ENCODE measurements around the gene CA10.

The CA10 gene

DNA sequence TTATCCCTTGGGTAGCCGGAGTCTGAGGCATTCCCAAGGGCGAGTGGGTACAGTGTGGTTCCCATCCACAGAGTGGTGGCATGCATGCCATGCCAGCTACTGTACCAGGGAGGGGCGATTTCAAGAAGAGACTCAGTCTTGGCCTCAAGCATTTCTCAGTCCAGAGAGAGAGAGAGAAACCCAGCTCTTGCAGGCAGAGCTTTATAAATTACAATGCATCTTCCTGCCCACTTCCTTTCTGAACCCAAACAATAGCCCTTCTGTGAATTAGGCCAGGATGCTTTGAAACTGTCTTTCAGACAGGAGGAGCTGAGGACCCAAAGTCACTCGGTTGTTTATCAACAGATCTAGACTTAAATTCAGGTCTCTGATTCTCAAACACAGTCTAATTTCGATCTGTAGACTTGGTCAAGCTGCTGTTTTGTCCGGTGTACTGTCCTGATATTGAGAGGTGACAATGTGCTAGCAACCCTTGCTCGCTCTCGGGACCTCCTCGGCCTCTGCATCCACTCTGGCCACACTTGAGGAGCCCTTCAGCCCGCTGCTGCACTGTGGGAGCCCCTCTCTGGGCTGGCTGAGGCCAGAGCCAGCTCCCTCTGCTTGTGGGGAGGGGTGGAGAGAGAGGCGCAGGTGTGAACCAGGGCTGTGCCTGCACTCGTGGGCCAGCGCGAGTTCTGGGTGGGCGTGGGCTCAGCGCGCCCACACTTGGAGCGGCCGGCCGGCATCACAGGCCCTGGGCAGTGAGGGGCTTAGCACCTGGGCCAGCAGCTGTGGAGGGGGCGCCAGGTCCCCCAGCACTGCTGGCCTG lies 490.2 kb downstream of the CA10 start:
- no peak for DNase-seq

GRCh38 chr17:51667706-51668083 lies 490.8 kb downstream of the CA10 start:
- no peak for DNase-seq

DNA sequence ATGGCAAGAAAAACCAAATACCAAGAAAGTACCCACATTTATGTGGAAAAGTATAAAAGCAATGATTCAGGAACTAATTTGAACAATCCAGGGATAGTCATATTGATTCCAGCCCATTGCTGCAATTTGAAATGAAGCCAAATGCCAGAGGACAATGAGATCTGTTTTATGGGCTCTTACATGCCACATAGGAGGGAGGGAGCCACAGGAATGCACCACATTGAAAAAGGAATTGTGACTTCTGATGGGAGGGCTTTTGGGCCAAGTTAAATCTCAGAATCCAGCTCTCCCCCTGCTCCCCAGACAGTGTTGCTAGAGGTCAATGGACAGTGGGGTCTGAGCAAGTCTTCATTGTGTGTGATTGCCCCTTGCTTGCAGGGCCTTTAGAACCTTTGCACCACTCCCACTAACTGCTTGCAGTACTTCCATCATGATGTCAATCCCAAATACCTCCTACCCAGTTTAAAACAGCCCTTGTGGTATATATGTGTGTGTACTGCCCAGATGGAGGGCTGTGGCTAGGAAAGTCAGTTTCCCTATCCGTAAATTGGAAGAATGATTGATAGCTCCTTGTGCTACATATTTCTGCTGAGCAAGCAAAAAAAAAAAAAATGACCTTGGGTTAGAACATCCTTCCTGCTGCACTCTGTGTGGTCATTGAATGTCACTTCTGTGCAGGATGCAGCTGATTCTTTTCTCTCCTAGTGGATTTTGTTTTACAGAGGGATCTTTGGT lies 491.4 kb downstream of the CA10 start:
- DNase-seq = no peak

DNA sequence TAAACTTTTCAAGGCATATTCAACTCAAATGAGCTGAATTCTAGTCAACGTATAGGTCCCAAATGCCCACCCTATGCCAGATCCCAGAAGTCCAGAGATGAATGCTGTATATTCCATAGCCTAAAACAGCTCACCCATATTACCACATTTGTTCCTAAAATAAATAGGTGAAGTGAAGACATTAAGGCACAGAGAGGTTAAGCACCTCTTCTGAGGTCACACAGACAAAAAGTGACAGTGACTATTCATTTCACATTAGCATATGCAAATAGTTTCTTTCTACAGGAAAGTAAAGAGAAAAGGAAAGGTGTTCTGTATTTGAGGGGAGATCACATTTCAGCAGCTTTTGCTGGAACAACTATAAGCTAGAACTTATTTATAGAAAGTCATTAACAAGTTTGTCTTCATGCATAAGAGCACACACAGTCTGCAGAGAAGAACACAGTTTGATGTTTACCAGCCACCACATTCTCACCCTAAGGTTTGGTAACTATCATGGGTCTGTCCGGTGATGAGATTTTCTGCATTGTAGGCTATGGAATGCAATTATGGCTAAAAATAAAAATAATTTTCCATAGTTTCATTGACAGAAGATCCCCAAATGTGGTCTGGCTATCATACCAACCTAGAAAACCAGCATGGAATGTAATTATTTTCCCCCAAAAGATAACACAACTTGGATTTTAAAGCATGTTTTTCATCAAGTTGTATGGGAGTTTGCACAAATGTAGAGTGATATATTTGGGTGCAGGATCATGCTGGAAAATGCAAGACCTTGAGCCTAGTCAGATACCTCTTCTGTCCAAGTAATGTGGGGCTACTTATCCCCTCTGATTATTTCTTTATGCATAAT lies 496.1 kb downstream of the CA10 start:
- no peak for DNase-seq

- no peak for DNase-seq
Observed at GRCh38 chr17:51661403-51661802, 497.1 kb downstream of the CA10 start.

GRCh38 chr17:51660266-51660665 lies 498.2 kb downstream of the CA10 start:
- no peak for DNase-seq

DNA sequence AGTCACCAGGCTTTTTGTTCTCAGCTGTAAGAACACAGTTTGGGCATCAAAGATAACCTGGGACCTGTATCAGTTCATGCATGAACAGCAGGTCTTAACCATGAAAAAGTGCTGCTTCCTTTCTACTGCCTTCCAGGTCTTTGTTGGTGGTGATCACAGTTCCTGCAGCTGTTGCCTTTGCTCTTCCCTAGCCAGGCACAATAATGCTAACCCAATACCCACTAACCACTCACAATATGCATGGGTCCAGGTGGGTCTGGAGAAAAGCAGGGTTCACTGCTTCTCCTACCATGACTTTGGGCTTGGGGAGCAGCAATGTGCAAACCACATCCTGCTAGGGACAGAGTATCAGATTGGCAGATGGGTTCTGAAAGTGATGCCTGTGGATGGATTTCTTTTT lies 501.3 kb downstream of the CA10 start:
- DNase-seq = no peak

DNA sequence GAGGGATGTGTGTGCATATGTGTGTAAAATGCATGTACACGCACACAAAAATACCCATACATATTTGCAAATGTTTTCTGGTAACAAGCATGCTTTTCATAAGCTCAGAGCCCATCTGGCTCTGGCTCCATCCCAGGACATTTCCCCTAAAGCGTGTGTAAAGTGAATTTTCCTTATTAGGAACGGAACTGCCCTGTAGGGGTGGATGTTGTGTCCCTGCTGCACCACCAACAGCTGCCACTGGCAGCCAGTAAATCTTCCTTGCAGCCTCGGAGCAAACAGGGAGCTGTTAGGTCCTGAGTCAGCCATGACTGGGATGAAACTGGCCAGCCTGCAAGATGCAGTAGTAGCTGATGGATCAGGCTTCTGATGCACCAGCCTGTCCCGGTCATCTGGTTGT lies 504.6 kb downstream of the CA10 start:
- no peak for DNase-seq

DNA sequence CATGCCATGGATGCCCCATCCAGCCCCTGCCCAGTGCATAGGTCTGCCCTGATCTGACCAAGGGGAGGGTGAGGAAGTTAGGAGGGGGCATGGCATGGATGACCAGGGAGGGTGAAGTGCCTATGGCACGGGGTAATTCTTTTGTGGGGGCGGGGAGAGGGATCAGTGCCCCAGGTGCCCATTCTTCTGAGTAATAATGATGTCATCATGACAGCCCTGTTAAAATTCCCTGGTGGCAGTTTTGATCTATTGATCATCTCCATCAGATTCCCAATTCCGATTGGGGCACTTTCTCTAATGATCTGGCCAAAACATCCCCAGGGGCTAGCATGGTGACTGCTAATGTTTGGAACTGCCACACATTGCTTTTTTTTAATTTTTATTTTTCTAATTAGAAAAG lies 506.0 kb downstream of the CA10 start:
- no peak for DNase-seq

DNA sequence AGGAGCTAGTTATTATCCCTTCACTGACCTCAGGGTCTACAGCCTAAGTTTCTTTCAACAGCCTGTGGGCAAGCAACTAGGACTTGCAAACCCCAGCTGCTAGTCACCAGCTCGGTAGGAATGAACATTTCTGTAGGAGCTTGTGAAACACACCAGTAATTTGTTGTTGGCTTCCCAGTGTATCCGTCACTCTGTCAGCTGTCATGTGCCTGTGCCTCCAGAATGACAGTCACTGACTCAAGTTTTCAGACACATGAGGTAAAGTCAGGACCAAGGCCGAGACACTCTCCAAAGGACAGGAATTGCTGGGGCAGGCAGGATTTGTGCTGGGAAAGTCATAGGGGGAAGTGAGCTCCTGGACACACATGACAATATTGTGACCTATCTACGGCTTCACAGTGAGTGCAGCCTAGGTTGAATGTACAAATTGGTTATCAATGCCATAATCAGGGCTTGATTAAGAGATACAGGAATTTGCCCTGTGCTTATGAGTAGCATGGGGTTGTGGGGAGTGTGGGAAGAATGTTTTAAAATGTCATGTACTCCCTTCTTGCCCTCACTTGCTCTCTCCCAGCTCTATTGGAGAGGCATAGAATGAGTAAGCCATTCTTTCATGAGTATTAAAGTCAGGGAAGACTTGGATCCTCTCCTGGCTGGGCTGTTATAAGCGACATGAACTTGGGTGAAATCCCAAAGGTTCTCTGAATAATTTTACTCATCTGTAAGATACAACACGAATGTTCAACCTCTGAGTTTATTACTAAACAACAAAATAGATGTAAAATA lies 506.8 kb downstream of the CA10 start:
- no peak for DNase-seq

GRCh38 chr17:51650772-51651171 lies 507.7 kb downstream of the CA10 start:
- DNase-seq = no peak

DNA sequence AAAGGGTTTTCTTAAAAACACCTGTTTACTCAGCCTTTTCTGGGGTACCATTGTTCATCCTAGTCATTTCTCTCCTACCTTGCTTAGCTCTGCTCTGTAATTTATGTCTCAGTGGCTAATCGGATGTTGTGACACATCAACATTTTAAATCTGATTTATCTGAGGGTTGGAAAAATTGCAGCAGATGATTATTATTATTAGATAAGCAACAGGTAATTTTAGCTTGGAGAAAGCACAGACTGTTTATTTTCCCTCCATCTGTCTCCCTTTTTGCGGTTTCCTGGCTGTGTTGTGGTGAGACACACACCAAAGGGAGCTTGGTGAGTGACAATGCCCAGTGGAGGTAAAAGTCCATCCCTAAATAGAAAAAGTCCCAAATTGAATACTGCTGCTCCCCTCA lies 508.3 kb downstream of the CA10 start:
- no peak for DNase-seq

DNA sequence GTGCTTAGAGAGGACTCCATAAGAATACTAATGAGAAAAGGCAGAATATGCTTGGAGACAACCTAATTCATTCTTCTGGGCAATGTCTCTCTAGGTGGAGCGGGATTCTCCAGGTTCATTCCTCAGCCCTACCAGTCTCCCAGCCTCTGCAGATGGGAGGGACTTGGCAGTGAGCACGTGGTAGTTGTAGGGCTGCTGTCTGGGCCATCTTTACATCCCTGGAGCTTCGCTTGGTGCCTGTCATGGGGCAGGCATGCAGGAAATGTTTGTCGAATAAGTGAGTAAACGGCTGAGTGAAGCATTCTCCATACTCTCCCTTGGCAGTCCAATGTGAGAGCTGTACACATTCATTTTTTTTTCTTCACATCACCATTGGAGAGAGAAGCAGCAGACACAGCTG lies 510.7 kb downstream of the CA10 start:
- DNase-seq = peak; percentile 6

- DNase-seq = no peak
Observed at GRCh38 chr17:51647067-51647466, 511.4 kb downstream of the CA10 start.

GRCh38 chr17:51646539-51646938 lies 512.0 kb downstream of the CA10 start:
- no peak for DNase-seq

- DNase-seq = no peak
Observed at GRCh38 chr17:51645056-51645455, 513.5 kb downstream of the CA10 start.

DNA sequence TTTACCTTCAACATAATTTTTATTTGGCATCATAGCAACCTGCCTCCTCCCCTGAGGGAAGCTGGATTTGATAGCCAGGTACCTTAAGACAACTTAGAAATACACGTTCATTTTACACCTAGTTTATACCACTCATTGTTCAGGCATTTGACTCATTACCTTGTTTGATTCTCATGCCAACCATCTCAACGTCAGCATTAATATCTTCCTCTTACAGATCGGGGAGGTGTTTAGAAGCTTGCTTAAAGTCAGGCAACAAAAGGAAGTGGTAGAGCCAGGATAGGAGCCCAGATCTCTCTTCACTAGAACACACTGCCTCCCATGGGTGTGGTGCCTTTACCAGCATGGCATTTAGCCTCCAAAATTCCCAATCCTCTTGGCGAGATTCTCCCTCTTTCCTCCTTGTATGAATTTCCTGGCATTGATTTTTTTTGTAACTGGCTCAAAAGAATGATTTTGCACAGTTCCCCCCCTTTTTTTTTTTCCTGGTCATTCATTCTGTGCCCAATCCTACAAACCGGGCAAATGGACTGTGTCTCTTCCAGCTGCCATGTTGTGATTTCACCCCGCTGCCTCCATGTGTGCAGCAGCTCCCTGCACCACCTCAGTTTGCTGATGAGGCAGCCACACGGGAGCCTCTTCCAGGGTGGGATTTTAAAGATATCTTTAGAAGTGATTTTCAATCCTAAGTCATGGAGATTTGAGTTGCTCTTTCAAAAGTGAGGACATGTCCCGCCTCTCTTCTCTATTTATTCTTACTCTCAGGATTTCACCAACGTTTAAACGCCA lies 514.6 kb downstream of the CA10 start:
- DNase-seq = no peak

DNA sequence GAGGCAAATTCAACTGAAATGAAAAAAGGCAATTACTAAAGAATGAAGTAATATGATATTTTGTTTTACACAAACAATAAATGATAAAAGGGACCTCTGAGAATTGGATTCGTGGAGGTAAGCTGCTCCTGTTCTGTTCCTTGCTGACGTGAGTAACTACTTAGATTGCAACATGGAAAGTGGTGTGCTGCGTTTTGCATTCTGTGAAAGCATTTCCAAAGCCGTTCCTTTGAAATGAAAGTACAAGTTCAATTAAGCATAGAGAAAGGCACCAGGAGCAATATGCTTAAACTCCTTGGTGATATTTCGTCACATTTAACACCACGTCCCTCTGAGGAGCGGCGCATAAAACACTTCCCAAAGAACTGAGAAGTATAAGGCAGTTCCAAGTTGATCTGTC lies 516.5 kb downstream of the CA10 start:
- DNase-seq = no peak

- DNase-seq = no peak
Observed at GRCh38 chr17:51640108-51640622, 518.3 kb downstream of the CA10 start.

DNA sequence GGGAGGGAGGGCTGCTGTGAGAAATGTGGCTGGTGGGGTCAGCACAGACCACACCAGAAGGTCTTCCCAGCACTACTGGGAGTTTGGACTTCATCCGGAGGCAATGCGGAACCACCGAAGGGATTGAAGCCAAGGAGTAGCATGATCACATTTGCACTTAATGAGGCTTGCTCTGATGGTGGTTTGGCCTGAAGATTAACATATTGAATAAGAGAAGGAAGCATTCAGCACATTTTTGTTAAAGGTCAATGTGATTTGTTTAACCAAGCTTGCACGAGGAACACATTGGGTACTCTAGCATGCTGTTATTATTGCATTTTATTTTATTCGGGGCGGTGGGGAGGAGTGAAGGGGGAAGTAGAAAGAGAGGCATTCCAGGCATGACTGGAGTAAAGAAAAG lies 519.5 kb downstream of the CA10 start:
- no peak for DNase-seq

GRCh38 chr17:51636291-51636690 lies 522.2 kb downstream of the CA10 start:
- no peak for DNase-seq
